MM.1S (cell line): ENCODE data around the gene DAP.

ENCODE experiments used
- DNase-seq: peaks from one replicate; pipeline ENCODE4 v3.0.0-alpha.2; 2015
- H2AFZ ChIP-seq: fragments of 300-600 bp; sonication (generic); 2 replicates; pipeline ENCODE4 v1.6.0; 2016; ENCODE audit warnings: antibody characterized with exemption, low read length
- H3F3A ChIP-seq: fragments of 300-600 bp; sonication (generic); 2 replicates; pipeline ENCODE4 v1.6.1; 2016; ENCODE audit warnings: mild to moderate bottlenecking, antibody characterized with exemption, low read length, moderate library complexity, mixed read lengths; ENCODE audit not compliant: insufficient read depth
- H3K27ac ChIP-seq: fragments of 300-600 bp; sonication (generic); 2 replicates; pipeline ENCODE4 v1.5.1; 2016; ENCODE audit warnings: mild to moderate bottlenecking, low read length
- H3K27me3 ChIP-seq: fragments of 300-600 bp; sonication (generic); replicated peaks from 2 replicates; pipeline ENCODE4 v1.6.0; 2016; ENCODE audit warnings: low read length; ENCODE audit not compliant: insufficient read depth
- H3K36me3 ChIP-seq: fragments of 300-600 bp; sonication (generic); replicated peaks from 2 replicates; pipeline ENCODE4 v1.6.1; 2016; ENCODE audit warnings: mild to moderate bottlenecking, low read length, mixed read lengths; ENCODE audit not compliant: insufficient read depth
- H3K4me1 ChIP-seq: fragments of 300-600 bp; sonication (generic); 2 replicates; pipeline ENCODE4 v1.6.1; 2016; ENCODE audit warnings: low read length, mixed read lengths
- H3K4me2 ChIP-seq: fragments of 300-600 bp; sonication (generic); 2 replicates; pipeline ENCODE4 v1.6.0; 2016; ENCODE audit warnings: low read depth, low read length
- H3K4me3 ChIP-seq: fragments of 300-600 bp; sonication (generic); 2 replicates; pipeline ENCODE4 v1.5.1; 2016; ENCODE audit warnings: low read length, mixed read lengths
- H3K79me2 ChIP-seq: fragments of 300-600 bp; sonication (generic); 2 replicates; pipeline ENCODE4 v1.6.1; 2016; ENCODE audit warnings: mixed run types, low read length, mixed read lengths
- H3K9ac ChIP-seq: fragments of 300-600 bp; sonication (generic); 2 replicates; pipeline ENCODE4 v1.6.1; 2016; ENCODE audit warnings: low read length, mixed read lengths
- H3K9me2 ChIP-seq: fragments of 300-600 bp; sonication (generic); replicated peaks from 2 replicates; pipeline ENCODE4 v1.6.1; 2016; ENCODE audit warnings: mild to moderate bottlenecking, low read length, mixed read lengths; ENCODE audit not compliant: insufficient read depth
- H3K9me3 ChIP-seq: fragments of 300-600 bp; sonication (generic); replicated peaks from 2 replicates; pipeline ENCODE4 v1.6.1; 2016; ENCODE audit warnings: mild to moderate bottlenecking, low read length, mixed read lengths; ENCODE audit not compliant: insufficient read depth
- H4K20me1 ChIP-seq: fragments of 300-600 bp; sonication (generic); 2 replicates; pipeline ENCODE4 v1.6.1; 2016; ENCODE audit warnings: mild to moderate bottlenecking, low read length, moderate library complexity, mixed read lengths; ENCODE audit not compliant: insufficient read depth
- EZH2 ChIP-seq: fragments of 300-600 bp; sonication (generic); optimal IDR thresholded peaks from 2 replicates; pipeline ENCODE3; 2017; ENCODE audit warnings: low read depth, mild to moderate bottlenecking, antibody characterized with exemption, low read length, mixed read lengths
- EZH2phosphoT487 ChIP-seq: fragments of 300-600 bp; sonication (generic); IDR thresholded peaks from 2 replicates; pipeline ENCODE4 v1.6.1; 2018; ENCODE audit warnings: antibody characterized with exemption, low read length
- TF ChIP-seq, protein P1 (sequence below): fragments of 300-600 bp; sonication (generic); IDR thresholded peaks from 2 replicates; pipeline ENCODE4 v1.5.1; 2016; ENCODE audit warnings: antibody characterized with exemption, low read length, mixed read lengths

DAP gene

DNA sequence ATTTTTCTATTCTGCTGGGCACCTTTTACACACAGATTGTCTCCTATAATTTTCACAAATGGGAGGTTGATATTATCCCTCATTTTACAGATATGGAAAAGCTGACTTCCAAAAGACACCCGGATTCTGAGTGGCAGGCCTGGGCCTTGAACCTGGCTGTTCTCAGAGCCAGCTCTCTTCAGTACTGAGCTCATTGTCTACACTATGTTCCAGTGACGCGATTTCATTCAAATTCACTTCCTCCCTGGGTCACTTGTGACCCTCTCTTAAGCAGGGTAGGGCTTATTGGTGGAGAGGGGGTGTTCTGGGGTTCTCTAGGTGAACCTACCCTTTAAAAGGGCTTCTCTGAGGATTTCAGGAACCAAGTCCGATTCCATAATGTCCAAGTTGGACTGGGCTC lies 127.0 kb downstream of the DAP start:
- H3K27ac ChIP-seq = no peak overlapping the region
- no peak overlapping the region for H3K9ac ChIP-seq
- TF ChIP-seq EZH2phosphoT487 (no peak), EZH2 (no peak)
- TF ChIP-seq, protein P1, sequence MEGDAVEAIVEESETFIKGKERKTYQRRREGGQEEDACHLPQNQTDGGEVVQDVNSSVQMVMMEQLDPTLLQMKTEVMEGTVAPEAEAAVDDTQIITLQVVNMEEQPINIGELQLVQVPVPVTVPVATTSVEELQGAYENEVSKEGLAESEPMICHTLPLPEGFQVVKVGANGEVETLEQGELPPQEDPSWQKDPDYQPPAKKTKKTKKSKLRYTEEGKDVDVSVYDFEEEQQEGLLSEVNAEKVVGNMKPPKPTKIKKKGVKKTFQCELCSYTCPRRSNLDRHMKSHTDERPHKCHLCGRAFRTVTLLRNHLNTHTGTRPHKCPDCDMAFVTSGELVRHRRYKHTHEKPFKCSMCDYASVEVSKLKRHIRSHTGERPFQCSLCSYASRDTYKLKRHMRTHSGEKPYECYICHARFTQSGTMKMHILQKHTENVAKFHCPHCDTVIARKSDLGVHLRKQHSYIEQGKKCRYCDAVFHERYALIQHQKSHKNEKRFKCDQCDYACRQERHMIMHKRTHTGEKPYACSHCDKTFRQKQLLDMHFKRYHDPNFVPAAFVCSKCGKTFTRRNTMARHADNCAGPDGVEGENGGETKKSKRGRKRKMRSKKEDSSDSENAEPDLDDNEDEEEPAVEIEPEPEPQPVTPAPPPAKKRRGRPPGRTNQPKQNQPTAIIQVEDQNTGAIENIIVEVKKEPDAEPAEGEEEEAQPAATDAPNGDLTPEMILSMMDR = no peak
- no peaks in the 10 kb centered on the region for H3F3A ChIP-seq
- DNase-seq = no peak
- H2AFZ ChIP-seq = no peak overlapping the region
- H3K4me2 ChIP-seq = no peak overlapping the region
- no peaks in the 10 kb centered on the region for H4K20me1 ChIP-seq
- no peaks in the 10 kb centered on the region for H3K36me3 ChIP-seq
- H3K9me2 ChIP-seq = no peaks in the 10 kb centered on the region
- peaks cover 5% of the 10 kb centered on the region; the same call in 1 of the 2 replicates for H3K4me1 ChIP-seq
- no peaks in the 10 kb centered on the region for H3K9me3 ChIP-seq
- H3K27me3 ChIP-seq = no peaks in the 10 kb centered on the region
- peaks cover 25% of the 10 kb centered on the region; the same call in 1 of the 2 replicates for H3K79me2 ChIP-seq
- H3K4me3 ChIP-seq = no peak overlapping the region

DNA sequence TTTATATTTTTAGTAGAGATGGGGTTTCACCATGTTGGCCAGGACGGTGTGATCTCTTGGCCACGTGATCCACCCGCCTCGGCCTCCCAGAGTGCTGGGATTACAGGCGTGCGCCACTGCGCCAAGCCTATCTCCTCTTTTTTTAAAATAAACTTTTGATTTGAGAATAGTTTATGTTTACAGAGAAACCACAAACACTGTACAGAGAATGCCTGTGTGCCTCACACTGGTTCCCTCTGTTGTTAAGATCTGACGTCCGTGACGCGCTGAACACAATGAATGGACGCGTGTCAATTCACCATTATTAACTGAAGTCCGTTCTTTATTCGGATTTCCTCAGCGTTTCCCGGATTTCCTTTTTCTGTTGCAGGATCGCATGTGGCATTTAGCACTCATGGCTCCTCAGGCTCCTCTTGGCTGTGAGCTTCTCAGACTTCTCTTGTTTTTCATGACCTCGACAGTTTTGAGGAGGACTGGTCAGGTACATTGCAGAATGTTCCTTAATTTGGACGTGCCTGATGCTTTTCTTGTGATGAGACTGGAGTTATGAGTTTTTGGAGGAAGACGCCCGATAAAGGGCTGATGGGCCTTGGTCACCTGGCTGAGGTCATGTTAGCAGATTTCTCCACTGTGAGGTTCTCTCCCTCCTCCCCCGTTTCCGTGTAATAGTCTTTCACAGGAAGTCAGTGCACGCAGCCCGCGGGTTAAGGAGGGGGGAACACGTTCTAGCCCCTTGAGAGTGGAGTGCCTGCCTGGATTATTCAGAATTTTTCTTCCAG lies 127.6 kb downstream of the DAP start:
- Histone ChIP-seq H2AFZ (no peak overlapping the region), H3K9me3 (no peaks in the 10 kb centered on the region), H3K27me3 (no peaks in the 10 kb centered on the region), H3K4me2 (0 out of 2 replicates have a peak overlapping the region, but pooled peaks have one; percentile 33), H3K4me3 (no peak overlapping the region), H3K79me2 (peaks cover 30% of the 10 kb centered on the region), H3K9me2 (no peaks in the 10 kb centered on the region), H3K36me3 (no peaks in the 10 kb centered on the region), H3K27ac (peak overlapping the region; percentile 31; the same call in 1 of the 2 replicates), H3K9ac (no peak overlapping the region), H3K4me1 (peaks cover 5% of the 10 kb centered on the region; the same call in 1 of the 2 replicates), H3F3A (no peaks in the 10 kb centered on the region), H4K20me1 (no peaks in the 10 kb centered on the region)
- TF ChIP-seq, protein P1 = no peak
- TF ChIP-seq EZH2 = no peak
- no peak for TF ChIP-seq EZH2phosphoT487
- peak; percentile 8 for DNase-seq

DNA sequence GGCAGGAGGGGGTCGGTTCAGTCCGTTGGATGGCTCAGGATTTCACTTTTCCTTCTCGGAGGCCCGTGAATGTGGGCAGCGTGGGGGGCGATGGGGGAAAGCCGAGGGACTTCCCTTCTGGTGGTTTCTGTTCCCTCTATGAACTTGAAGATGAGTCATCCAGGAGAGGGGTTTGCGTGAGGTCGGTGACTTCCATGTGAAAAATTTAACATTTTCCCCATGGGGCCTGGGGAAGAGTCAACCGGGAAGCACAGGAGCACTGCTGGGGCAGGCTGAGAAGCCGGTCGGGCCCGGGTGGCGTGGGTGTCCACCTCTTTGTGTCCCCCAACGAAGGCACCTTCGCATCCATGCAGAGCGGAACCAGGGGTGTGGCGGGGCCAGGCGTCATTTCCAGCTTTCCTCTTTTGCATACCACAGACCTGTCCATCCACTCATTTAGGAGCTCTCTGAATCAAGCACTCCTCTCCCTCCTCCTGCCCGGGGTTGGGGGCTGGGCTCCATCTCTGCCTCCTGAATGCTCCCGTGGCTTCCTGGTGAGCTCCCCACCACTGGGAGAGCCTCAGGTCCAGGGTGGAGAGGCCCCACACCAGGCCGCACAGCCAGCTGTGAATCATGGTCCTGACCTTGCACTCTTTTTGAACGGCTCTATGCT lies 128.8 kb downstream of the DAP start:
- no peaks in the 10 kb centered on the region for H3F3A ChIP-seq
- peak overlapping the region; percentile 11; the same call in 1 of the 2 replicates for H3K4me3 ChIP-seq
- peak overlapping the region; percentile 27; the same call in 1 of the 2 replicates for H3K27ac ChIP-seq
- peaks cover 7% of the 10 kb centered on the region; the same call in 1 of the 2 replicates for H3K4me1 ChIP-seq
- TF ChIP-seq EZH2phosphoT487 (no peak), EZH2 (no peak)
- TF ChIP-seq, protein P1 = no peak
- H3K9ac ChIP-seq = no peak overlapping the region
- no peak for DNase-seq
- H4K20me1 ChIP-seq = no peaks in the 10 kb centered on the region
- no peaks in the 10 kb centered on the region for H3K36me3 ChIP-seq
- H3K27me3 ChIP-seq = no peaks in the 10 kb centered on the region
- H3K79me2 ChIP-seq = peaks cover 29% of the 10 kb centered on the region
- peak overlapping the region; percentile 5; the same call in 1 of the 2 replicates for H3K4me2 ChIP-seq
- H3K9me3 ChIP-seq = no peaks in the 10 kb centered on the region
- H3K9me2 ChIP-seq = no peaks in the 10 kb centered on the region
- H2AFZ ChIP-seq = no peak overlapping the region
